Measurements from ENCODE around the gene PTPRJ. TPM values are rescaled to one million over a fixed set of nuclear protein-coding genes. Genes with fewer than 3 reads are reported as not detected.

The PTPRJ gene
- total and polyA plus RNA-seq, 9 of the 15 experiments (the other 6 are each of a cell fraction or from before 2014, with no cell fraction given): 0.56 to 10.7 (median 4.8) TPM

DNA sequence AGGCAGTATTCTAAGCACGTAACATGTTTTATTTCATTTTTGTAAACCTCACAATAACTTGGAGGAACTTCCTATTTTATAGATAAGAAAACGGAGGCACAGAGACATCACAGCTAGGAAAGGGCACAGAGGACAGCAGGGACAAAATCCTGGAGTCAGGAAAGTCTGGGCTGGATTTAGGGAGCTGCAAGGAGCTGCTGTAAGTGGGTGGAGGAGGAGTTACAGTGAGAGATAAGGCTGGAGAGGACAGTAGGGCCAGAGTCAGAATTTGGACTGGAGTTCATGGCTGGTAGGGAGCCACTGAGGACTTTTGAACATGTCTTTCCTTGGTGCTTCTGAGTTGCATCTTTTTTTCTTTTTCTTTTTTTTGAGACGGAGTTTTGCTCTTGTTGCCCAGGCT is 32.2 kb upstream of the PTPRJ start (continued):
- TF ChIP-seq MCM2 (IDR thresholded peaks at IDR 0.05; ENCODE audit: low read depth) (no peak), BDP1 (IDR thresholded peaks at IDR 0.05; ENCODE audit: insufficient read depth, insufficient read length) (no peak), HCFC1 (IDR thresholded peaks at IDR 0.05; ENCODE audit: low read depth, low read length) (0 out of 2 replicates have a peak, but pooled peaks have one; percentile 36), LARP7 (IDR thresholded peaks at IDR 0.05) (peak; percentile 56; the same call in 1 of the 2 replicates), MTA3 (IDR thresholded peaks at IDR 0.05; ENCODE audit: borderline replicate concordance) (peak; percentile 61; the same call in 1 of the 2 replicates), HSF4 (CRISPR knock-in tag; IDR thresholded peaks at IDR 0.05; ENCODE audit: borderline replicate concordance) (no peak), SMAD4 (CRISPR knock-in tag; conservative IDR thresholded peaks at IDR 0.05) (0 out of 2 replicates have a peak, but pooled peaks have one; percentile 16), GATA2 (CRISPR knock-in tag; IDR thresholded peaks at IDR 0.05) (peak; percentile 61; the same call in 1 of the 2 replicates), HDGF (IDR thresholded peaks at IDR 0.05) (peak; percentile 55; the same call in 1 of the 2 replicates), ZEB2 (IDR thresholded peaks at IDR 0.05) (no peak), FOXJ2 (tag; IDR thresholded peaks at IDR 0.05) (no peak), EP400 (IDR thresholded peaks at IDR 0.05) (peak; percentile 33; the same call in 1 of the 2 replicates)
- TF ChIP-seq, protein P1, sequence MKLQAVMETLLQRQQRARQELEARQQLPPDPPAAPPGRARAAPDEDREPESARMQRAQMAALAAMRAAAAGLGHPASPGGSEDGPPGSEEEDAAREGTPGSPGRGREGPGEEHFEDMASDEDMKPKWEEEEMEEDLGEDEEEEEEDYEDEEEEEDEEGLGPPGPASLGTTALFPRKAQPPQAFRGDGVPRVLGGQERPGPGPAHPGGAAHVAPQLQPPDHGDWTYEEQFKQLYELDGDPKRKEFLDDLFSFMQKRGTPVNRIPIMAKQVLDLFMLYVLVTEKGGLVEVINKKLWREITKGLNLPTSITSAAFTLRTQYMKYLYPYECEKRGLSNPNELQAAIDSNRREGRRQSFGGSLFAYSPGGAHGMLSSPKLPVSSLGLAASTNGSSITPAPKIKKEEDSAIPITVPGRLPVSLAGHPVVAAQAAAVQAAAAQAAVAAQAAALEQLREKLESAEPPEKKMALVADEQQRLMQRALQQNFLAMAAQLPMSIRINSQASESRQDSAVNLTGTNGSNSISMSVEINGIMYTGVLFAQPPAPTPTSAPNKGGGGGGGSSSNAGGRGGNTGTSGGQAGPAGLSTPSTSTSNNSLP (IDR thresholded peaks at IDR 0.05; ENCODE audit: borderline replicate concordance, low read depth, low read length): peak; percentile 68; the same call in 1 of the 2 replicates
- TF ChIP-seq, protein P2, sequence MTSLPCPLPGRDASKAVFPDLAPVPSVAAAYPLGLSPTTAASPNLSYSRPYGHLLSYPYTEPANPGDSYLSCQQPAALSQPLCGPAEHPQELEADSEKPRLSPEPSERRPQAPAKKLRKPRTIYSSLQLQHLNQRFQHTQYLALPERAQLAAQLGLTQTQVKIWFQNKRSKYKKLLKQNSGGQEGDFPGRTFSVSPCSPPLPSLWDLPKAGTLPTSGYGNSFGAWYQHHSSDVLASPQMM (CRISPR knock-in tag; IDR thresholded peaks at IDR 0.05): no peak
- TF ChIP-seq, protein P3, sequence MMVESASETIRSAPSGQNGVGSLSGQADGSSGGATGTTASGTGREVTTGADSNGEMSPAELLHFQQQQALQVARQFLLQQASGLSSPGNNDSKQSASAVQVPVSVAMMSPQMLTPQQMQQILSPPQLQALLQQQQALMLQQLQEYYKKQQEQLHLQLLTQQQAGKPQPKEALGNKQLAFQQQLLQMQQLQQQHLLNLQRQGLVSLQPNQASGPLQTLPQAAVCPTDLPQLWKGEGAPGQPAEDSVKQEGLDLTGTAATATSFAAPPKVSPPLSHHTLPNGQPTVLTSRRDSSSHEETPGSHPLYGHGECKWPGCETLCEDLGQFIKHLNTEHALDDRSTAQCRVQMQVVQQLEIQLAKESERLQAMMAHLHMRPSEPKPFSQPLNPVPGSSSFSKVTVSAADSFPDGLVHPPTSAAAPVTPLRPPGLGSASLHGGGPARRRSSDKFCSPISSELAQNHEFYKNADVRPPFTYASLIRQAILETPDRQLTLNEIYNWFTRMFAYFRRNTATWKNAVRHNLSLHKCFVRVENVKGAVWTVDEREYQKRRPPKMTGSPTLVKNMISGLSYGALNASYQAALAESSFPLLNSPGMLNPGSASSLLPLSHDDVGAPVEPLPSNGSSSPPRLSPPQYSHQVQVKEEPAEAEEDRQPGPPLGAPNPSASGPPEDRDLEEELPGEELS (CRISPR knock-in tag; IDR thresholded peaks at IDR 0.05; ENCODE audit: borderline replicate concordance): no peak
- TF ChIP-seq, protein P4, sequence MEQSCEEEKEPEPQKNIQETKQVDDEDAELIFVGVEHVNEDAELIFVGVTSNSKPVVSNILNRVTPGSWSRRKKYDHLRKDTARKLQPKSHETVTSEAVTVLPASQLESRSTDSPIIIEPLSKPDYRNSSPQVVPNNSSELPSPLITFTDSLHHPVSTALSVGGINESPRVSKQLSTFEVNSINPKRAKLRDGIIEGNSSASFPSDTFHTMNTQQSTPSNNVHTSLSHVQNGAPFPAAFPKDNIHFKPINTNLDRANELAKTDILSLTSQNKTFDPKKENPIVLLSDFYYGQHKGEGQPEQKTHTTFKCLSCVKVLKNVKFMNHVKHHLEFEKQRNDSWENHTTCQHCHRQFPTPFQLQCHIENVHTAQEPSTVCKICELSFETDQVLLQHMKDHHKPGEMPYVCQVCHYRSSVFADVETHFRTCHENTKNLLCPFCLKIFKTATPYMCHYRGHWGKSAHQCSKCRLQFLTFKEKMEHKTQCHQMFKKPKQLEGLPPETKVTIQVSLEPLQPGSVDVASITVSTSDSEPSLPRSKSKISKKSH (CRISPR knock-in tag; IDR thresholded peaks at IDR 0.05): no peak
- TF ChIP-seq, protein P5, sequence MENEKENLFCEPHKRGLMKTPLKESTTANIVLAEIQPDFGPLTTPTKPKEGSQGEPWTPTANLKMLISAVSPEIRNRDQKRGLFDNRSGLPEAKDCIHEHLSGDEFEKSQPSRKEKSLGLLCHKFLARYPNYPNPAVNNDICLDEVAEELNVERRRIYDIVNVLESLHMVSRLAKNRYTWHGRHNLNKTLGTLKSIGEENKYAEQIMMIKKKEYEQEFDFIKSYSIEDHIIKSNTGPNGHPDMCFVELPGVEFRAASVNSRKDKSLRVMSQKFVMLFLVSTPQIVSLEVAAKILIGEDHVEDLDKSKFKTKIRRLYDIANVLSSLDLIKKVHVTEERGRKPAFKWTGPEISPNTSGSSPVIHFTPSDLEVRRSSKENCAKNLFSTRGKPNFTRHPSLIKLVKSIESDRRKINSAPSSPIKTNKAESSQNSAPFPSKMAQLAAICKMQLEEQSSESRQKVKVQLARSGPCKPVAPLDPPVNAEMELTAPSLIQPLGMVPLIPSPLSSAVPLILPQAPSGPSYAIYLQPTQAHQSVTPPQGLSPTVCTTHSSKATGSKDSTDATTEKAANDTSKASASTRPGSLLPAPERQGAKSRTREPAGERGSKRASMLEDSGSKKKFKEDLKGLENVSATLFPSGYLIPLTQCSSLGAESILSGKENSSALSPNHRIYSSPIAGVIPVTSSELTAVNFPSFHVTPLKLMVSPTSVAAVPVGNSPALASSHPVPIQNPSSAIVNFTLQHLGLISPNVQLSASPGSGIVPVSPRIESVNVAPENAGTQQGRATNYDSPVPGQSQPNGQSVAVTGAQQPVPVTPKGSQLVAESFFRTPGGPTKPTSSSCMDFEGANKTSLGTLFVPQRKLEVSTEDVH (IDR thresholded peaks at IDR 0.05; ENCODE audit: low read depth, partially characterized antibody): no peak

Data from K562 (cell line).